Endothelial cell of umbilical vein (primary cell): Measurements from ENCODE around the gene GNAQ. TPM values are rescaled to one million over a fixed set of nuclear protein-coding genes. Genes with fewer than 3 reads are reported as not detected.
"Not testable (repeated sequence)": the region's sequence is repeated elsewhere in the genome, so short reads cannot be mapped to it uniquely, and the experiment has no call there.

Source experiments
- BruUV-seq: library from RNA; stranded (reverse); fragments of 400-500 nt; replicated peaks from 2 replicates; lab custom pipeline; 2021; lab: Mats Ljungman, UMichigan
- CTCF ChIA-PET: fragments of 300-600, 350-600 bp; sonication (Branson Sonifier 250); formaldehyde crosslinking; loops from one replicate; lab custom pipeline; 2021; ENCODE audit warnings: antibody characterized with exemption, inconsistent platforms; lab: Charles Lee
- POLR2A ChIA-PET: fragments of 300-600, 350-600 bp; sonication (Branson Sonifier 250); formaldehyde crosslinking; loops from one replicate; lab custom pipeline; 2021; ENCODE audit warnings: antibody characterized with exemption, inconsistent platforms; lab: Charles Lee
- DNase-seq: peaks from one replicate; pipeline ENCODE4 v3.0.0-alpha.2; 2011; ENCODE audit warnings: low read depth, low spot score
- FAIRE-seq: peaks from 2 replicates; lab custom pipeline; 2011; peaks lifted over from hg19 to GRCh38; lab: Jason Lieb, UNC
- H2AFZ ChIP-seq: 2 replicates; pipeline ENCODE4 v1.6.0; 2012; ENCODE audit warnings: low read depth, low read length, control low read depth, inconsistent platforms
- H3K27ac ChIP-seq: 2 replicates; pipeline ENCODE4 v1.5.1; 2011; ENCODE audit warnings: low read depth, mild to moderate bottlenecking, control low read depth, low read length, moderate library complexity; ENCODE audit not compliant: insufficient read depth
- H3K27me3 ChIP-seq, 2 experiments: 2 replicates each; pipeline versions ENCODE4 v1.6.0 to v1.6.1; 2011; ENCODE audit warnings: low read length in 2 of 2, mixed read lengths in 1 of 2; ENCODE audit not compliant: control insufficient read depth in 2 of 2, insufficient read depth in 2 of 2
- H3K36me3 ChIP-seq, 2 experiments: 2 replicates in 1 of 2; 3 replicates in 1 of 2; pipeline ENCODE4 v1.5.1; 2011; ENCODE audit warnings: low read length in 2 of 2, mild to moderate bottlenecking in 1 of 2, moderate library complexity in 1 of 2; ENCODE audit not compliant: control insufficient read depth in 2 of 2, insufficient read depth in 2 of 2; ENCODE audit errors: extremely low read depth in 1 of 2
- H3K4me1 ChIP-seq: 3 replicates; pipeline ENCODE4 v1.5.1; 2011; ENCODE audit warnings: mild to moderate bottlenecking, low read length; ENCODE audit not compliant: control insufficient read depth, insufficient read depth; ENCODE audit errors: extremely low read depth
- H3K4me2 ChIP-seq: 2 replicates; pipeline ENCODE4 v1.6.1; 2011; ENCODE audit warnings: low read length, control low read depth, mixed read lengths; ENCODE audit not compliant: insufficient read depth
- H3K4me3 ChIP-seq, 3 experiments: fragments of 200-600 bp in 1 of 3; sonication (generic), shearing (Covaris generic) in 1 of 3; replicated peaks in 1 of 3; 2 replicates each; pipeline ENCODE4 v1.5.1; 2011 to 2016; ENCODE audit warnings: control low read depth in 3 of 3, low read length in 3 of 3, mild to moderate bottlenecking in 2 of 3, inconsistent platforms in 1 of 3, low read depth in 1 of 3, moderate library complexity in 1 of 3; ENCODE audit not compliant: insufficient read depth in 1 of 3
- H3K79me2 ChIP-seq: 2 replicates; pipeline ENCODE4 v1.6.0; 2012; ENCODE audit warnings: low read length, inconsistent platforms; ENCODE audit not compliant: control insufficient read depth, insufficient read depth
- H3K9ac ChIP-seq: replicated peaks from 2 replicates; pipeline ENCODE3; 2011; ENCODE audit warnings: low read length, control low read depth; ENCODE audit not compliant: insufficient read depth; ENCODE audit errors: extremely low read depth
- H3K9me1 ChIP-seq: replicated peaks from 3 replicates; pipeline ENCODE4 v1.6.0; 2011; ENCODE audit warnings: mild to moderate bottlenecking, low read length; ENCODE audit not compliant: control insufficient read depth, insufficient read depth; ENCODE audit errors: extremely low read depth
- H3K9me3 ChIP-seq: replicated peaks from 2 replicates; pipeline ENCODE4 v1.5.1; 2012; ENCODE audit warnings: low read length, inconsistent platforms; ENCODE audit not compliant: control insufficient read depth, insufficient read depth
- H4K20me1 ChIP-seq: replicated peaks from 2 replicates; pipeline ENCODE3; 2011; ENCODE audit warnings: mild to moderate bottlenecking, low read length; ENCODE audit not compliant: control insufficient read depth, insufficient read depth; ENCODE audit errors: extremely low read depth
- EZH2 ChIP-seq: IDR thresholded peaks from 2 replicates; pipeline ENCODE4 v1.6.1; 2012; ENCODE audit warnings: borderline replicate concordance, low read depth, mild to moderate bottlenecking, moderate library complexity, low read length, inconsistent platforms; ENCODE audit not compliant: severe bottlenecking
- FOS ChIP-seq: IDR thresholded peaks from 2 replicates; pipeline ENCODE4 v1.6.1; 2011; ENCODE audit warnings: mild to moderate bottlenecking, low read length, moderate library complexity, borderline replicate concordance; ENCODE audit not compliant: insufficient read depth
- GATA2 ChIP-seq: IDR thresholded peaks from 2 replicates; pipeline ENCODE4 v1.7.0; 2011; ENCODE audit warnings: low read depth, mild to moderate bottlenecking, moderate library complexity, mixed read lengths, low read length; ENCODE audit not compliant: insufficient read length, insufficient read depth
- JUN ChIP-seq: IDR thresholded peaks from 2 replicates; pipeline ENCODE4 v1.6.1; 2011; ENCODE audit warnings: borderline replicate concordance, low read depth; ENCODE audit not compliant: insufficient read length, insufficient read depth
- MAX ChIP-seq: IDR thresholded peaks from 2 replicates; pipeline ENCODE4 v1.6.1; 2011; ENCODE audit not compliant: insufficient read depth, insufficient read length
- MYC ChIP-seq: IDR thresholded peaks from one replicate; pipeline ENCODE4 v1.6.1; 2011; ENCODE audit warnings: mild to moderate bottlenecking, low read depth, low read length
- POLR2A ChIP-seq: IDR thresholded peaks from 2 replicates; pipeline ENCODE4 v1.6.1; 2012; ENCODE audit warnings: low read depth, mild to moderate bottlenecking, control low read depth, low read length
- POLR2AphosphoS5 ChIP-seq: IDR thresholded peaks from 2 replicates; pipeline ENCODE4 v1.6.1; 2012; ENCODE audit warnings: low read depth, mild to moderate bottlenecking, control low read depth, low read length, moderate library complexity; ENCODE audit not compliant: insufficient read depth
- dilution Hi-C: fragments of 300-500 bp; cut with MboI; formaldehyde crosslinking; loops from one replicate; pipeline ENCODE4 v1.15.0; 2019; ENCODE audit warnings: low sequenced_read_pairs; ENCODE audit not compliant: extremely low pct_ligation_motif_present
- intact Hi-C: fragments of 100-400 bp; cut with micrococcal nuclease; formaldehyde crosslinking; loops from one replicate; pipeline ENCODE4 v1.10.0; 2022
- polyA plus RNA-seq, 4 experiments: library from polyadenylated mRNA; depleted of rRNA in 3 of 4; stranded (reverse) in 3 of 4; unstranded in 1 of 4; fragments of >200 nt; gene quantifications; 2 replicates each; pipeline versions ENCODE4 v1.2.1 to v1.2.3, GENCODE V29; 2011 to 2012; ENCODE audit warnings: missing spikeins in 1 of 4
- total RNA-seq: library from RNA; stranded (reverse); gene quantifications from 2 replicates; pipeline ENCODE4 v1.2.3, GENCODE V29; 2021
- TF ChIP-seq, protein P1 (sequence below), 2 donors: IDR thresholded peaks; 1 replicate in 1 of 2; 2 replicates in 1 of 2; pipeline ENCODE4 v1.5.1; 2011; ENCODE audit warnings: low read length in 2 of 2, mild to moderate bottlenecking in 2 of 2, moderate library complexity in 2 of 2, control low read depth in 1 of 2, inconsistent platforms in 1 of 2, low read depth in 1 of 2; ENCODE audit not compliant: insufficient read depth in 1 of 2; ENCODE audit errors: extremely low read depth in 1 of 2

Gene GNAQ
- total and polyA plus RNA-seq, 2 donors (not counting 3 experiments of a cell fraction or from before 2014, with no cell fraction given) = 26.1 to 67.3 TPM

GRCh38 chr9:77879437-77879943 is 152.1 kb downstream of the GNAQ start:
- H3K4me2 ChIP-seq = no peak overlapping the region

DNA sequence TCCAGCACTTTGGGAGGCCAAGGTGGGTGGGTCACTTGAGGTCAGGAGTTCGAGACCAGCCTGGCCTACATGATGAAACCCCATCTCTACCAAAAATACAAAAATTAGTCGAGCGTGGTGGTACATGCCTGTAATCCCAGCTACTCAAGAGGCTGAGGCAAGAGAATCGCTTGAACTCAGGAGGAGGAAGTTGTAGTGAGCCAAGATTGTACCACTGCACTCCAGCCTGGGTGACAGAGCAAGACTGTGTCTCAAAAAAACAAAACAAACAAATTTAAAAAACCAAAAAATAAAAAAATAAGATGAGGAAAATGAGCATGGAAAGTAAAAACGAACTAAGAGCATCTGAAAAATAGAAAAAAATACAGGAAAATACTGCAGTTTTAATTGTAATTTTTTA is 152.8 kb downstream of the GNAQ start:
- H3K27ac ChIP-seq, CTCF ChIA-PET, DNase-seq, H3K36me3 ChIP-seq, FAIRE-seq, POLR2A ChIA-PET, dilution Hi-C loops, H3K4me3 ChIP-seq, H3K4me2 ChIP-seq, intact Hi-C loops, H3K27me3 ChIP-seq, H3K9me1 ChIP-seq, H2AFZ ChIP-seq, H3K9ac ChIP-seq, H3K9me3 ChIP-seq, BruUV-seq, H4K20me1 ChIP-seq: not testable (repeated sequence)
- H3K79me2 ChIP-seq = peaks cover 30% of the 10 kb centered on the region
- peaks cover 12% of the 10 kb centered on the region for H3K4me1 ChIP-seq

More at GRCh38 chr9:77879437-77879943, 152.1 kb downstream of the GNAQ start:
- no peak overlapping the region for H3K27ac ChIP-seq
- H3K9me1 ChIP-seq = no peaks in the 10 kb centered on the region
- TF ChIP-seq POLR2AphosphoS5 (no peak), POLR2A (no peak), GATA2 (no peak), MYC (no peak), MAX (no peak), JUN (no peak), FOS (no peak), EZH2 (no peak)
- TF ChIP-seq, protein P1, sequence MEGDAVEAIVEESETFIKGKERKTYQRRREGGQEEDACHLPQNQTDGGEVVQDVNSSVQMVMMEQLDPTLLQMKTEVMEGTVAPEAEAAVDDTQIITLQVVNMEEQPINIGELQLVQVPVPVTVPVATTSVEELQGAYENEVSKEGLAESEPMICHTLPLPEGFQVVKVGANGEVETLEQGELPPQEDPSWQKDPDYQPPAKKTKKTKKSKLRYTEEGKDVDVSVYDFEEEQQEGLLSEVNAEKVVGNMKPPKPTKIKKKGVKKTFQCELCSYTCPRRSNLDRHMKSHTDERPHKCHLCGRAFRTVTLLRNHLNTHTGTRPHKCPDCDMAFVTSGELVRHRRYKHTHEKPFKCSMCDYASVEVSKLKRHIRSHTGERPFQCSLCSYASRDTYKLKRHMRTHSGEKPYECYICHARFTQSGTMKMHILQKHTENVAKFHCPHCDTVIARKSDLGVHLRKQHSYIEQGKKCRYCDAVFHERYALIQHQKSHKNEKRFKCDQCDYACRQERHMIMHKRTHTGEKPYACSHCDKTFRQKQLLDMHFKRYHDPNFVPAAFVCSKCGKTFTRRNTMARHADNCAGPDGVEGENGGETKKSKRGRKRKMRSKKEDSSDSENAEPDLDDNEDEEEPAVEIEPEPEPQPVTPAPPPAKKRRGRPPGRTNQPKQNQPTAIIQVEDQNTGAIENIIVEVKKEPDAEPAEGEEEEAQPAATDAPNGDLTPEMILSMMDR (IDR thresholded peaks at IDR 0.05; ENCODE audit: extremely low read depth in 1 of 2, insufficient read depth in 1 of 2, low read depth in 1 of 2, low read length in 2 of 2) = no peak
- peaks cover 26% of the 10 kb centered on the region for H3K79me2 ChIP-seq
- H3K4me1 ChIP-seq = peaks cover 14% of the 10 kb centered on the region
- H2AFZ ChIP-seq = no peak overlapping the region
- dilution Hi-C loops = no loop called here
- peaks cover 2% of the 10 kb centered on the region for H4K20me1 ChIP-seq
- H3K27me3 ChIP-seq = no peaks in the 10 kb centered on the region
- FAIRE-seq = no peak
- no peak overlapping the region for H3K9ac ChIP-seq
- ChIA-PET POLR2A (no interaction called here), CTCF (no interaction called here)
- no peaks in the 10 kb centered on the region for H3K36me3 ChIP-seq
- no peak overlapping the region for H3K4me3 ChIP-seq
- no peaks in the 10 kb centered on the region for H3K9me3 ChIP-seq
- intact Hi-C loops = no loop called here
- DNase-seq = no peak
- no TSS peak for BruUV-seq
